Central memory CD4-positive, alpha-beta T cell (primary cell): Measurements from ENCODE around the gene NOL4L.
A peak's percentile ranks its signal among the peaks of the same experiment; 100 is the strongest.
"Not testable (repeated sequence)": the region's sequence is repeated elsewhere in the genome, so short reads cannot be mapped to it uniquely, and the experiment has no call there.

Experiments
- DNase-seq: peaks from one replicate; pipeline ENCODE4 v3.0.0; 2022

The NOL4L gene

DNA sequence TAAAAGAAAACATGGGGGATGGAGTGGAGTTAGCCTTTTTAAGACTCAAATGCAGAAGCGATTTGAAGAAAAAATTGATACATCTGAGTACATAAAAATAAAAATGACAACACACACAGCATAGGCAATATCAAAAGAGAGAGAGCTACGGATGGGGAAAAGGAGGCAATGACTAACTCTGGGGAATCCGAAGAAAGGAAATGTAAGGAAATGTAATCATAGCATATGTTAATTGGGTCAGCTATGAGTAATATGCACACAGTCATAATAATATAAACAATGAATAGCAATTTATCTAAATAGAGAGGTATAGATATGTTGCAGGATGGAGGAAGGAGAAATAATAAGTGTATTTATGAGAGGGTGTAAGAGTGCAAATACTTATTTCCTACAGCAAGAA lies 83.4 kb downstream of the NOL4L start:
- DNase-seq: no peak

- no peak for DNase-seq
Observed at GRCh38 chr20:32497589-32498224, 87.4 kb downstream of the NOL4L start.

DNA sequence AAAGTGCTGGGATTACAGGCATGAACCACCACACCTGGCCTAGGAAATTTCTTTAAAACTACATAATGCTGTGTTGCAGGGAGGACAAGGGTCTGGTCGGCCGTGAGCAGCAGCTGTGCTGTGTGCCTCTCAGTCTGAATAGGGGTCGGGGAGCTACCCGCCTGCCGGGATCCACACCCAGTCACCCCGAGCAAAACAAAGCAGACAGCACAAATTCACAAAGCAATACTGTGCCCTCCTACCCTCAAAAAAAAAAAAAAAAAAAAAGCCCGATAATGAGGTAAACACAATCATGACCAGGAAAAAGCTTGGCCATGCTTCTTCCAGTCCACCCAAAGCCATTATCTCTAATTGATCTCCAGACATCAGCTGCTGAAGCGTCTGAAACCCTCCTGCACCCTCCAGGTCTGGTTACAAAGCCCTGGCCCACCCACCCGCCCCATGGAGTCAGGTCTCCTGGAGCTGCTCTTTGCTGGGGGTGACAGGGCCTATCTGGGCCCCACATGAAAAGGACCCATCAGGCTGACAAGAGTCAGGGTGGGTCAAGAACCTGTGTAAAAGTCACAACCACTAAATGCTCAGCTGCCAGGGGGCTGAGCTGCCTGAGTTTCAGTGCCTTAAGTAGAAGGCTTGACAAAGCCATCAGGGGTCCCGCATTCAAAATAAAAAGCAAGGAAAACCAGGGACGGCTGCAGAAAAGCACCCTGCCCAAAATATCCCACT lies 88.2 kb downstream of the NOL4L start:
- DNase-seq: no peak

GRCh38 chr20:32495949-32496348 lies 89.2 kb downstream of the NOL4L start:
- no peak for DNase-seq

GRCh38 chr20:32495217-32495565 lies 89.9 kb downstream of the NOL4L start:
- DNase-seq: no peak

DNA sequence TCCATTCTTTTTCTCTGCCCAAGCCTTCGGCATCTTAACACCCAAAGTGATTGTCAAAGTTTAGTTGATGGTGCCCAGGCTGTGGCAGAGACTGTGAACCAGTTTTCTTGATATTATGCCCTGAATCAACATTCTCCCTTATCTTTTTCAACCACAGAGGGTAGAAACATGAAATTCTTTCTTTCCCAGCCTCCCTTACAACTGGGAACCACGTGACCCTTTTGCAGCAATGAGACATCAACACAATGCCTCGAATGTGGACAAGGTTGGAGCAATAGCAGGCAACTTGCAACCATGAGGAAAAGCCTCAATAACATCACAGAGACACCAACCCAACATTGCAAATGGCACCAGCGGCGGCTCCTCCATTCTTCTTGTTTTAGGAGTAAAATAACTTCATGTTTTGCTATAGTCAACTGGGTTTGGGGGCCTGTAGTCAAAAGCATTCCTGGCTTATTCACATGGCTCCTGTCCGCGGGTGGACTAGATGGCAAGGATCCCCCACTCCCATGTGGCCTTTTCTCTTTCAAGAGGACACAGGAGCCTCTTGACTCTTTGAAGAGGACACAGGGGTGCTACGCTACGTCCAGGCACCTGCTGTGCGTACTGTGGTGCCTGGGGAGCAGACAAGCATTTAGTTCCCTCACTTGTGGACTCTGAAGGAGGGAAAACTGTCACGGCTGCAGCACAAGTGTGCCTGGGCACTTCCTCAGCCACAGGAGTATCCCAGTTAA lies 90.5 kb downstream of the NOL4L start:
- no peak for DNase-seq

- no peak for DNase-seq
Observed at GRCh38 chr20:32493356-32493755, 91.8 kb downstream of the NOL4L start.

GRCh38 chr20:32491764-32492151 lies 93.4 kb downstream of the NOL4L start:
- not testable (repeated sequence) for DNase-seq

GRCh38 chr20:32490942-32491763 lies 94.0 kb downstream of the NOL4L start:
- no peak for DNase-seq

DNA sequence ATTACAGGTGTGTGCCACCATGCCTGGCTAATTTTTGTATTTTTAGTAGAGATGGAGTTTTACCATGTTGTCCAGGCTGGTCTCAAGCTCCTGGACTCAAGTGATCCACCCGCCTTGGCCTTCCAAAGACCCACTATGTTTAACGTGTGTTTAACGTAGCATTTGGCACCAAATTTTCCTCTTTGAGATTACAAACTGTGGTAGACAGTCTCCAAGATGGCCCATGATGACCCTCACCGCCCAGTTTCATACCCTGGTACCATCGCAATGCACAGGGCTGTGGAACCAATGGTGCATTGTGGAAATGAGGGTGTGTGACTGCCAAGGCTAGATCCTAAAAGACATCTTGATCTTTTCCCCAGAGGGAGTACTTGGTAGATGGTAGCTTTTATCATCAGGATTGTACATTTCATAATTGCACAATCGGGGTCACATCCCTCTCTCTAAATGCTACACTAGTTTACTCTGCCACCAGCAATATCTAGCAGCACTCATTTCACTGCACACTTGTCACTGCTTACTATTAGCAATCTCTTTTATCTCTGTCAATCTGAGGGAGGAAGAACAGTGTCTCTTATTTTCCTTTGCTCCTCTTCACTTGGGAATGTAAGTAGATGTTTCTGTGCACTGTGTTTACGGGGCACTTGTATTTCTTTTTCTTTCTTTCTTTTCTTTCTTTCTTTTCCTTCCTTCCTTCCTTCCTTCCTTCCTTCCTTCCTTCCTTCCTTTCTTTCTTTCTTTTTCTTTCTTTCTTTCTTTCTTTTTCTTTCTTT lies 96.9 kb downstream of the NOL4L start:
- no peak for DNase-seq

DNA sequence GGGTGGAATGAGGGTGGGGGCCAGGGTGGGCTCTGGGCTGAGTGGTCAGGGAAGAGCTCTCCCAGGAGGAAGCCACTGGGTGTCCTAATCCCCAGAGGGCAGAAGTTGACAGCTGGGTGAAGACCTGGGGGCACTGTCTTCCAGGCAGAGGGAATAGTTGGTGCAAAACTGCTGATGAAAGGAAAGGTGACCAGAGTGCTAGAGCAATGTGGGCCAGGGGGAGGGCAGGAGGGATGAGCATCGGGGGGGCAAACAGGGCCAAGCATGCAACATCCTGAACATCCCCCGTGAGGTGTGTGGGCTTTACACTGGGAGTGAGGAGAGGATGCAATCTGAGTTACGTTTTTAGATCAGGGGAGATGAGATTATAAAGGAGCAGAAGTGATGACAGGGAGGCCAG lies 97.8 kb downstream of the NOL4L start:
- DNase-seq: no peak

GRCh38 chr20:32485770-32486478 lies 99.2 kb downstream of the NOL4L start:
- no peak for DNase-seq

GRCh38 chr20:32484958-32485769 lies 100.0 kb downstream of the NOL4L start:
- peak; percentile 85 for DNase-seq

- DNase-seq: peak; percentile 27
Observed at GRCh38 chr20:32484225-32484957, 100.7 kb downstream of the NOL4L start.

DNA sequence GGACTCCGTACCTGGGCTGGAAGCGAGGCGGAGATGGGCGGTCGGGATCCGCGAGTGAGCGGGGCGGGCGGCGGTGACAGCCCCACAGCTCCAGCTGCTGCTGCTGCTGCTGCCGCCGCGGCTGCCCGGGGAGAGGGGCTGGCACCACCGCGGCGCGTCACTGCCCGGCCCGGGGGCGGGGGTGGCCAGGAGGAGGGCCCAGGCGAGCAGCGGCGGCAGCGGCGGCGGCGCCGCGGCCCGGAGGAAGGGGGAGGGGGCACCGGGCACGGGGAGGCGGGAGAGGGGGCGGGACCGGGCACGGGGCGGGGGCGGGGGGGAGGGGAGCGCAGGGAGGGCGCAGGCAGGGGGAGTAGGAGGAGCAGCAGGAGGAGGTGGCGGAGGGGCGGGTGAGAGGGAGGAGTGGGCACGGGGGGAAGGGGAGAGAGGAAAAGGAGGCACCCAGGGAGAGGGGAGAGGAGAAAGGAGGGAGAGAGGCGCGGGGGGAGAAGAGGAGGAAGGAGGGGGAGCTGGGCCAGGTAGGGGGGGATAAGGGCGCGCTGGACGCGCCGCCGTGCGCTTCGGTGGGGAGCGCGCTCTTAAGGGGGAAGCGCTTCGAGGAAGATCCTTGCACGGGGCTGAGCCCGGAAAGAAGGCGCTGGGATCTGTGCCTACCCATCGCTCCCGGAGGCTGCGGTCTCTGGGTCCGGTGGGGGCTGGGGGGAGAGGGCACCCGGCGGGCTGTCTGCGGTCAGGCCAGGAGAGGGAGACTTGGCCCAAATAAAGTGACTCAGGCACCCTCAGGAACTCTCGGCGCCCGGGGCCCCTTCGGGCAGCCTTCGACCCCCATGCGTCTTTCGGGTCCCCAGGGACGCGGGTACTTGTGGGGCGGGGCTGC lies 101.5 kb downstream of the NOL4L start:
- DNase-seq: peak; percentile 64

GRCh38 chr20:32482442-32483261 lies 102.5 kb downstream of the NOL4L start:
- peak; percentile 34 for DNase-seq

- no peak for DNase-seq
Observed at GRCh38 chr20:32482143-32482441, 103.0 kb downstream of the NOL4L start.
